T-helper 22 cell (primary cell): ENCODE measurements around the gene RORC.

ENCODE experiments used
- DNase-seq: peaks from one replicate; pipeline ENCODE4 v3.0.0-alpha.2; 2020; ENCODE audit warnings: low read depth

RORC gene

GRCh38 chr1:151847867-151848596, 16.4 kb upstream of the RORC start:
- DNase-seq: no peak

DNA sequence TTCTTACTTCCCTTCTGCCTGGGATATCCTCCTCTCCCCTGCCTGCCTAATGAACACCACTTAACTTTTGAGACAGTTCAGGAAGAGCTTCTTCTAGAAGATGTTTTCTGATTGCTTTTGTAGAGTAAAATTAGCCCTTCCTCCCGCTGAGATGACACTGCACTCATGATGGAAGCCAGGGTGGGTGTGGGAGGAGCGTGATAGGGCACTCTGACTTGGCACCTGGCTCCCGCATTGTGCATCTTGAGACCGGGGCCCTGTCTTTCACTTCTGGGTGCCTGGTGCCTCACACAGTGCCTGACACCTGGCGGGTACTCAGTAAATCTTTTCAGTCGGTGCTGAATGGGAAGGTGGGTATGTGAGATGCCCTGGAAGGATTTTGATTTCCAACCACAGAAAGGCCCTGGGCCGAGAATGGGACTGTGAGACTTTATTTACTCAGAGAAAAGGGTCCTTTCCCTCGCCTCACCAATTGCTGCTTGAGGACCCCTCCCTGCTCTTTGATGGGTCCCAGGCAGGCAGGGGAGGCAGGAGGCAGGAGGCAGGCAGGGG, 15.2 kb upstream of the RORC start:
- no peak for DNase-seq

DNA sequence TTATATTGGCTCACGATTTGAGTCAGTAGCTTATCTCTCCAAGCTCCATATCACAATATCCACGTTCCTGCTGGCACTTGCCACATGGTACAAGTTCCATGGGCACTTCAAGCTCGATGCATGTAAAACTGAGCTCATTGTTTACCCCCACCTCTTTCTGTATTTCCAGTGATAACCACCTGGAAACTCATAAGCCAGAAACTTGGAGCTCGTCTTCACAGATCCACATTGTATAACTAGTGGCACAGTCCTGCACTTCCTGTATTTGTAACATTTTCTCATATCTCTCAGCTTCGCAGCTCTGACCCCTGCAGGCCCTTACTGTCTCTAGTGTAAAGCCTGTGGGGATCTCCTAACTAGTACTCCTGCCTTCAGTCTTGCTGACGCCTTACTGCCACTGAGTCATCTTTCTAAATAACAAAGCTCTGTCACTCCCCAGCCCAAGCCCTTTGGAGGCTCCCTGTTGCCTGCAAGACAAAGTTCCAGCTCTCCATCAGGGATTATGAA, 14.5 kb upstream of the RORC start:
- DNase-seq: no peak

GRCh38 chr1:151843398-151843797, 11.8 kb upstream of the RORC start:
- no peak for DNase-seq

DNA sequence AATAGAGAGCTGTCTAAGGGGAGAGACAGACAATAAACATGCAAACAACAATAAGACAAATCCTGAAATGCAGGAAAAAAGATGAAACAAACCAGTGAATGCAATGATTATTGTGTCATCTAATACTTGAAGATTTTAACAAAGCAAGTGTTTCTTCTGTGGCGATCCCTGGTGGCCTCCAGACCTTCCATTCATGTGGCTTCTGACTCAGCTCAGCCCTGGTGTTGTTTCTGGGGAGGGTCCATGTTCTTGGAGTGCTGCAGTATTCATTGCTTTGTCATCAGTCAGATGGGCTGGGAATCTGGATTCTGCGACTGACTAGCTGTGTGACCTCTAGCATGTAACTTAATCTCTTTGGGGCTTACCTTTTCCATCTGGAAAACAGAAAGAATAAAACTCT, 9.5 kb upstream of the RORC start:
- no peak for DNase-seq

- DNase-seq: no peak
Observed at GRCh38 chr1:151840421-151840820, 8.8 kb upstream of the RORC start.

GRCh38 chr1:151839457-151840403, 8.1 kb upstream of the RORC start, which contains the start of gene C2CD4D:
Gene C2CD4D (minus strand): TSS chr1:151839820. CDS start chr1:151838989, 831 bp downstream.
- peak; percentile 71 for DNase-seq

DNA sequence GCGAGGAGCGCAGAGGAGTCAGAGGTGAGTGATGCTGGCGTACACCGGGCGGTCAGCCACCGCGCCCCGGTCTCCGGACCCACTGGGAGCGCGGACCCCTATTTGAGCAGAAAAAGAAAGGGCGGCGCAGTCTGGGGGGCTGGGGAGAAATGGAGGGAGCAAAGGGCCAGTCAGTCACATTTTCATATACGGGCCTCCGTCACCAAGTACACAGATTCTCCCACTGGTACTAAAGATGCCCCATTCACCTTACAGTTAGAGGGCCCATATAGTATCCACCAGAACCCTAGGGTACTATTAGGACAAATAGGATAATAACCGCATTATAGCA, 7.4 kb upstream of the RORC start:
- no peak for DNase-seq

DNA sequence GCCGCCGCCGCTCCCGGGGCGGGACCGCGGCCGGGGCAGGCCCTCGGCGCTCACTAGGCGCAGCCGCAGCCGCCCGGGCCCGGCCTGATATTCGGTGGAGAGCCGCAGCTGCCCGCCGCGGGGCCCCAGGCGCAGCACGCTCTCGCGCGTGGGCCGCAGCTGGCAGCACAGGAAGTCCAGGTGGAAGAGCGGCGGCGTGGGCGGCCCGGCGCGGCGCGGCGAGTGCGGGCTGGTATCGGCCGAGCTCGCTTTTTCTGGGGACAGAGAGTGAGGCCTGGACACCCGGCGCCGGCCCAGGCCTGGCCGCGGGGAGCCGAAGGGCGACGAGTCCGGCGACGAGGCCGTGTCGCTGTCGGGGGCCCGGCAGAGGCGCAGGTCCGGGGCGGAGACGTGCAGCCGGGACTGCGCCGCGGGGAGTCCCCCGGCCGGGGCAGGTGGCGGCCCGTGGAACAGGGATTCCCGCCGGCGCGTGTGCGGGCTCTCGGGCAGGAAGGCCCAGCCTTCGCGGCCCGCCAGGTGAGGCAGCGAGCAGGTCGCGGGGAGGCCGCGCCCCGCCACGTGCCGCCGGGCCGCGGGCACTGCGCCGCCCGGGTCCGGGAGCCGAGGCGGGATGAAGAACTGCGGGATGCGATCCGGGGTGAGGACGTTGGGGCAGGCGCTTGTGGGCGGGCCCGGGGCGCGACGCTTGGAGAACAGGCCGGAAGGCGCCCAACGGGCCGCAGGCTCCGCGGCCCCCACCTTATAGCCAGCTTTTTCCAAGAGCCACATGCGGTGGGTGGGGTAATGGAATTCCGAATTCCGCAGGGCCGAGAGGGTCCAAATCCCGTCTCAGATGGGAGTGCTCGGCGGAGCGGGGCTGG, 6.8 kb upstream of the RORC start:
- peak; percentile 41 for DNase-seq

DNA sequence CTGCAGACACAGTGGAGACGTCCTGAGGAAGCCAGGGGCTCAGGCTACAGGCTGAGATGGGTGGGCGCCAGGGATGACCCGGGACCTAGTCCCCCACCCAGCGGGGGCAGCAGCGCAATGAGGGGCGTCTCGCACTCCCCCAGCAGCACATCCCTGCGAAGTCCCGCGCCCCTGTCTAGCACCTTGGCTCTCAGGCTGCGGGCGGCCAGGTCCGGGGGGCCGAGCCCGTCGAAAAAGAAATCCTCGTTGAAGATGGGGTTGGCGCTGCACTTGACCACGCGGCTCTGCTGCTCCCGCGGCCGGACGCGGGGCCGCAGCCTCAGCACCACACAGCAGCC, 6.3 kb upstream of the RORC start:
- no peak for DNase-seq

GRCh38 chr1:151837197-151837596, 5.6 kb upstream of the RORC start:
- DNase-seq: peak; percentile 52

DNA sequence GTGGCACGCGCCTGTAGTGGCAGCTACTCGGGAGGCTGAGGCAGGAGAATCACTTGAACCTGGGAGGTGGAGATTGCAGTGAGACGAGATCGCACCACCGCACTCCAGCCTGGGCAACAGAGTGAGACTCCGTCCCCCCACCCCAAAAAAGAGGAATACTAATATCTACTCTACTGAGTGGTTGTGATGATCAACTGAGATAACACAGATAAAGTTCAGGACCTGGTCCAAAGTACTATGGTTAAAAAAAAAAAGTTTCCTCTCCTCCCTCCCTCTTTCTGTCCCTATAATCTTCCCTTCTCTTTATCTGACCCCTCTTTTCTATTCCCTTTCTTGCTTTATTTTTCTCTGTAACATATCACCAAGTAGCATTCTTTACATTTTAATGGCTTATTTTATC, 4.0 kb upstream of the RORC start:
- no peak for DNase-seq

DNA sequence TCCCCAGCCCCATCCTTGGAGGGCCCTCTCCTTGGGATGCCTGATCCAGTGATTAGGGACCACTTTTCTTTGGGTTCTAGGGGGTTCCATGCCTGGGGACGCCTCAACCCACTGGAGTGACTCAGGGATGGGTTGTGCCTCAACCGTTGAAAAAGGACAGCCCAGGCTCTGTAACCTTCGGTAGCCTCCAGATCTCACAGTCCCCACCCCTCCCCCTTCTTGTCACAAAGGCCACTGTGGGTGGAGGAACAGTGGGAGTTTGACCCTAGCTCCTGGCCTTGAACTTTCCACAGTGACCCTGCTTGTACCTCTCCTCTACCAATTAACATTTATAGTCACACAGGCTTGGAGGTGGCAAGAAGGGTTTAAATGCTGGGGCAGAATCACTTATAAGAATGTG, 2.6 kb upstream of the RORC start:
- no peak for DNase-seq

GRCh38 chr1:151833172-151833900, 1.7 kb upstream of the RORC start:
- no peak for DNase-seq

- DNase-seq: no peak
Observed at GRCh38 chr1:151832318-151832980, 847 bp upstream of the RORC start.

DNA sequence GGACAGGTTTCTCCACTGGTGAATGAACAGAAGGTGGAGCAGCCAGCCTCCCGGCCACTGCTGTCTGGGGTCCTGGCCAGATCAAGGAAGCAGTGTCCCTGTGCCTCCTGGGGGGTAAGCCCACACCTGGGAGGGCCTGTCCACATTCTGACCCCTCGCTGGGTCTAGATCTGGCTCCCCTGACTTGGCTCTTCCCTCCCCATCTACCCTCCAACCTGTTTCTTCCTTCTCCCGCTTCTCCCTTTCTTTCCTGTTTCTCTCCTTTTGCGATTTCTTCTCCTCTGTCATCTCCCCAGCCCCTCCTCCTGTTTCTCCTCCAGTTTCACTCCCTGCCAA, 378 bp downstream of the RORC start:
- DNase-seq: no peak

DNA sequence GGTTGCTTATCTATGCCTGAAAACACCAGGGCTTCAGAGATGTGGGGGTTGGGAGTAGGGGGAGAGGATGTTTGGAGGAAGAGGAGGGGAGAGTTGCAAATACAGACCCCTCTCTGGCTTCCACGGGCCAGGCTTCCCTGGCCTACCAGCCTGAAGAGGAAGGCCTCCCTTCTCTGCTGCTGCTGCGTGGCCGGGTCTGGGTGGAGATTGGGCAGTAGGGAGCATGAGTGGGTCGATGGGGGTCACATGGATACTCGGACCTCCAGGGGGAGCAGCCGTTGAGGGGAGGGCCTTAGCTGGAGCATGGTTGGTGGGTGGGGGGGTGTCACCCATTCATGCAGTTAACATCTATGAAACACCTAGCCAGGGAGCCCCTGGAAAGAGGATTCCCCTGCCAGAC, 1.5 kb downstream of the RORC start:
- no peak for DNase-seq

DNA sequence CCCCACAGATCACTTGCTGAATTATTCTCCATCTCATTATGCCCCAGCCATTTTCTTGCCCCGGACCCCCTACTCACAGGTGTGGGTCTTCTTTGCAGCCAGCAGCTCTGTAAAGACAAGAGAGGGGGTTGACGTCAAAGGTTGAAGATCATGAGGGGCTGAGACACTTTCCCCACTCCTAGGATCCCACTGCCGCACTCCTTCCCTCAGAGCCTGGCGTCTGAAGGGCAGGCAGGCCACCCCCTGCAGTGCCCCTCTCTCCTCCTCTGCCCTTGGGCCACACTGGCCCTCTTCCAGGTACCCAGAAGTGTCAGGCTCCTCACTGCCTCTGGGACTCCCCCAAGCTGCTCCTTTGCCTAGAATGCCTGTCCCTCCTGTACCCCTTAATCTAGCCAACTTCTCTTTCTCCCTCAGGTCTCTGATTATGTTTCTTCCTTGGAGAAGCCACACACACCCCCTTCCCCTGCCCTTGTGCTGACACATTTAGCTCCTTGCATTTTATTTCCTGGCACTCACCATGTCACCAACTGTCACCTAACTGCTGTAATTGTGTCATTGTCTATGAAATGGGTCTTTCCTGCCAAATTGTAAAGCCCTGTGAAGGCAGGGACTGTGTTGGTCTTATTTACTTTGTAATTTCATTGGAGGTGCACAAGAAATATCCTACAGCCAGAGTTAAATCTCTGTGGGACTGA, 2.1 kb downstream of the RORC start:
- DNase-seq: no peak

GRCh38 chr1:151828921-151829320, 2.7 kb downstream of the RORC start:
- no peak for DNase-seq

DNA sequence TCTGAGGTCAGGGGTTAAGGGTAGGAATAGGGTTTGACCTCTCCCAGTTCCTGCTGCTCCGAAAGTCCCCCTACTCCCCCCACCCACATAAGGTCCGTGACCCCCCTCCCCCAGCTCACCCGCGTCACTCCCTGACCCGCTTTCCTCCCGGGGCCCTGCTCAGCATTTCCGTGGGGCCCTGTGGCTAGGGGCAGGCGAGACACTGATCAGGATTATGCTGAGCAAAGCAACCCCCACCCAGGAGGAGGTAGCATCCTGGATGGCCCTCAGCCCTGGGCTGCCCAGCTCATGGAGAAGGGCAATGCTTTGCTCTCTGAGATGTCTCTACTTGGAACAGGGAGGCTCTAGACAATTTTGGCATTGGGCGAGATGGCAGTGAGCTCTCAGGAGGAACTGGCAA, 3.7 kb downstream of the RORC start:
- DNase-seq: no peak
